ENCODE data around the gene MOSPD3. TPM values are rescaled to one million over a fixed set of nuclear protein-coding genes. Genes with fewer than 3 reads are reported as not detected.

MOSPD3 gene
- total and polyA plus RNA-seq, 2 of the 13 experiments (the other 11 are each of a cell fraction or from before 2014, with no cell fraction given): 7.6 to 8.8 TPM

GRCh38 chr7:100655908-100656674 is 43.8 kb downstream of the MOSPD3 start, which contains the start of gene ACTL6B (continued):
- TF ChIP-seq ZSCAN9 (CRISPR knock-in tag; IDR thresholded peaks at IDR 0.05; ENCODE audit: borderline replicate concordance) (peak; percentile 90; the same call in 1 of the 2 replicates), ZMYM2 (CRISPR knock-in tag; IDR thresholded peaks at IDR 0.05) (no peak), ARID2 (CRISPR knock-in tag; IDR thresholded peaks at IDR 0.05; ENCODE audit: borderline replicate concordance) (0 out of 2 replicates have a peak, but pooled peaks have one; percentile 28), KDM5A (IDR thresholded peaks at IDR 0.05; ENCODE audit: borderline replicate concordance, low read length) (no peak), ZFP62 (CRISPR knock-in tag; IDR thresholded peaks at IDR 0.05) (no peak), ZBTB34 (CRISPR knock-in tag; IDR thresholded peaks at IDR 0.05) (no peak), ATF6 (CRISPR knock-in tag; conservative IDR thresholded peaks at IDR 0.05) (no peak), BRF2 (CRISPR knock-in tag; IDR thresholded peaks at IDR 0.05) (no peak), ZBTB1 (CRISPR knock-in tag; IDR thresholded peaks at IDR 0.05; ENCODE audit: borderline replicate concordance) (0 out of 2 replicates have a peak, but pooled peaks have one; percentile 38), NCOA5 (CRISPR knock-in tag; IDR thresholded peaks at IDR 0.05) (no peak), KLF11 (CRISPR knock-in tag; IDR thresholded peaks at IDR 0.05) (peak; percentile 45; the same call in 1 of the 2 replicates), HNRNPK (IDR thresholded peaks at IDR 0.05; ENCODE audit: low read depth, low read length, poor library complexity, severe bottlenecking) (peak; percentile 32), KIAA2018 (CRISPR knock-in tag; IDR thresholded peaks at IDR 0.05; ENCODE audit: borderline replicate concordance) (no peak)
